HG02885 (cell line): ENCODE data around the gene SH3TC1.

Source experiments
- ATAC-seq: cut with Tn5 transposase; IDR thresholded peaks from one replicate; pipeline ENCODE4 v1.9.1; 2021; ENCODE audit warnings: mild to moderate bottlenecking; ENCODE audit not compliant: unreplicated experiment, poor library complexity

Gene SH3TC1

GRCh38 chr4:8282134-8282641 is 83.1 kb downstream of the SH3TC1 start:
- ATAC-seq, result no peak

- ATAC-seq, result no peak
Observed at GRCh38 chr4:8282742-8283141, 83.7 kb downstream of the SH3TC1 start.

DNA sequence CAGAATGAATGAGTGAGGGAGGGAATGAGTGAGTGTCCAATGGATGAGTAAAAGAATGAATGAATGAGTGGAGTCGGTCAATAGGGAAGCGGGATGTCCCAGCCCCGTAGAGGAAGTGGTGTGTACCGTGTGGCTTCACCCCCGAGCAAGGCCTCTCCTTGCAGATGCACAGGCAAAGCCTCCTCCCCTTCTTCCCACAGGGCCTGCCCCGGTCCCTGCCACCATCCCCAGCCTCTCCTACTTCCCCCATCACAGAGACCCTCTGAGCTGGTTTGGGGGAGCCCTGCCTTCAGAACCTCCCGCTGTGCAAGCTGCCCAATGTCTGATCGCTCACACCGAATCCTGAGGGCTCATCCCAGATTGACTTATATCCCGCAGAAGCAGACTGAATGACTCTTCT is 84.1 kb downstream of the SH3TC1 start:
- no peak for ATAC-seq

DNA sequence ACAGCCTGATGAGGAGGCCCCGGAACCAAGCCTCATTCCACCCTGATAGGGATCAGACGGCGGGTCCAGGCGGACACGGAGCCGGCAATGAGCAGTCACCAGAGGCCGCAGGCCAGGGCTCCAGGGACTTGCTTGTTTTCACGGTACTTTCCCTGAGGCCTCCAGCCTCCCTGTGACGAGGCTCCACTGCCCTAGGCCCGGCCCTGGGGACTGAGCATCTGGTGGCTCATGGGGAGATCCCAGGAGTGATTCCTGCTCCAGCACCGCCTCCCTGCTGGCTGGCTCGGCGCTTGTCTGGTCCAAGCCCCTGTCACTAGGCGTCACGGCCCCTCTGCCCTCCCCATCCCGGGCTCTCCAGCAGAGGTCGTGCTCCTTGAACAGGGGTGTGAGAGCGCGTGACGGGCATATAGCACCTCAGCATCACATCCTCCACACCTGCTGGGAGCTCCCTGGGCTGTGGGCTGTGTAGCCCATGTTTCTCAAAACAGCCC is 84.6 kb downstream of the SH3TC1 start:
- no peak for ATAC-seq

DNA sequence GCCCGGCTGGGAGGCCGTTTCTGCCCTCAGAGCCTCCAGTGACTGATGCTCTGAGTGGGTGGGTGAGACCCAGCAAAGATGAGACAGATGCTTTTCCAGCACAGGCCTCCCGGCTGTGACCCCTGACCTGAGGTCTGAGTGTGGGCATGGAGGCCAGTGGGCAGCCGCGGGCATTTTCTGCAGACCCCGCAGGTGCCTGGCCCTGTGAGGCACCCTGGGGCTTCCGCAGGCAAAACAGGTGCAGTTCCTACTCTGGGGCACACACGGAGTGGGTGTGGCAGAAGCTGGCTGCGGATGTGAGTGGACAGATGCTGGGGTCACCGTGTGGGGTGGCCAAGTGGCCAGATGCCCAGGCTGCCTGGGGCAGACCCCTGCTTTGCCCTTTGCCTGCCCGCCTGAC is 85.3 kb downstream of the SH3TC1 start:
- no peak for ATAC-seq

DNA sequence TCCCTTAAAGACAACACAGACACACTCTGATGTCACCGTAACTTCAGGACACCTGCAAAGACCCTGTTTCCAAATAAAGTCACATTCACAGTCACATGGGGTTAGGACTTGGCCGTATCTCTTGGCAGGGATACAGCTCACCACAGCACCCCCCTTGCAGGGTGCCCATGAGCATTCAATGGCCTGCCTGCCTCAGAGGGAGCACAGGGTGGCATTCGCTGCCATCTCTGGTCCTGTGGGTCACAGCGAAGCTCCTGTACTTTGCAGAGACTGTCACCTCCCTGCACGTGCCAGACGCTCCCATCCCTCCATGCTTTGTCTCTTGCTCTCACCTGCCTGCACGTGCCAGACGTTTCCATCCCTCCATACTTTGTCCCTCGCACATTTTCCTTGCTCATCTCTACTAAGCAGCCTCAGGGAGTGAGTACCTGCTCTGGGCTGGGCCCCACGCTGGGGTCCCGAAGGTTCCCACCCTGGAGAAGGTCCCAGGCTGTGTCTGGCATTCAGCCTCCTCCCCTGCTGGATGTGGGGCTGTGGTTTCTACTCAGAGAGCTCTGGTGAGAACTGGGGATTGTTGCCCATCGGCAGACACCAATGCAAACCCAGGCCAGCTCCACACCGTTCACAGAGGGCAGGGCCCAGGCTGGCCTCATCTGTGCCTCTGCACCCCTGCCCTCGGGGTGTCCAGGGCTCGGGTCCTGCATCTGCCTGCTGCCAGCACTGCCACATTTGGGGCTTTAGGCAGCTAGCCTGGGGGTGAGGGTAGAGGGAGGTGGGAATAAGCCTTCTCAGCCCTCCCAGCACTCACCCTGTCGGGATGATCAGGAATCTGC is 86.3 kb downstream of the SH3TC1 start:
- no peak for ATAC-seq

GRCh38 chr4:8285976-8286718 is 87.1 kb downstream of the SH3TC1 start:
- no peak for ATAC-seq

DNA sequence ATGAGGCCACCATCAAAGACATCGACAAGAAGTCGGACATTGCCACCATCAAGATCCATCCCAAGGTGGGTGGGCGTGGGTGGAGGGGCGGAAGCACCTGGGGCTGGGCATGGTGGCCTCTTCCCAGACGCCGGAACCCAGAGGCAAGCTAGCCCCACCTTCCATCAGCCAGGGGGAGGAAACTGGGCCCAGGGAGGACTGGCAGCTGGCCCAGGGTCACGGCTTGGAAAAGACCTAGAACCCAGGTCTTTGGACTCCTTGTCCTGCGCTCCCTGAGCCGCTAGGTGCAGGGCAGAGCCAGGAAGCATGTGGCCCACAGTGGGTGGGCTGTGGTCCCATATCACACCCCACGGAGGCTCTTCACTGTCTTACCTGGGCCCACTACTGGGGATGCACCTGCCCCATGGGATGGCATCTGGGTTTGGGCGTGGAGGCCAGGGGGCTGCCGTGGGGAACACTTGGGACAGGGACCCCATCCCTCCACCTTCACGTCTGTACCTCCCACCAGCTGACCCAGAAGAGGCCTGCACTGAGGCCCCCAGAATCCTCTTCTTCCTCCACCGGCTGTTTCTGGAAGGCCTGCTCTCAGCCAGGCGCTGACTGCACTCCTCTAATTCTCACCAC is 87.7 kb downstream of the SH3TC1 start:
- ATAC-seq, result no peak

- no peak for ATAC-seq
Observed at GRCh38 chr4:8287343-8288280, 88.5 kb downstream of the SH3TC1 start.

DNA sequence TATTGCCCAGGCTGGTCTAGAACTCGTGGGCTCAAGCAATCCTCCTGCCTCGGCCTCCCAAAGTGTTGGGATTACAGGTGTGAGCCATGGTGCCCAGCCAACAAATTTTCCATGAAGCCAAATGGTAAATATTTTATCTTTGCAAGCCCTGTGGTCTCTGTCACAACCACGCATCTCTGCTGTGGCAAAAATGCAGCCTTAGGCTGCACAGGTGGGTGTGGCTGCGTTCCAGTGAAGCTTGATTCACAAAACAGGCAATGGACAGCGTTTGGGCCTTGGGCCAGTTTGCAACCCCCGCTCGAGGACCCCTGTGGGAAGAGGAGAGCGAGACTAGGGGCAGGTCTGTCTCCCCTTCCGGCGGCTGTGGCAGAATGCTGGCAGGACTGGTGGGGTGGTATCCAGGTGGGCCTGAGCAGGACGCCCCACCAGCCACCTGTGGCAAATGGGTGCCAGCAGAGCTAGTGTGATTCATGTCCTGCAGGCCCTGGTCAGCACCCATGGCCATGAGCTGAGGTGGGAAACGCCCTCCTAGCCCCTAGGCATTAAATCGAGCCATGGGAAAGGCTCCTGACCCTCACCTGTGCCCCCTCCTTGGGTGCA is 90.2 kb downstream of the SH3TC1 start:
- no peak for ATAC-seq

- ATAC-seq, result no peak
Observed at GRCh38 chr4:8289956-8290700, 91.0 kb downstream of the SH3TC1 start.

- no peak for ATAC-seq
Observed at GRCh38 chr4:8290701-8290970, 91.5 kb downstream of the SH3TC1 start.
